Measurements from ENCODE around the gene TTC39C. TPM values are rescaled to one million over a fixed set of nuclear protein-coding genes. Genes with fewer than 3 reads are reported as not detected.

Gene TTC39C
- total and polyA plus RNA-seq, 12 donors = 28.9 to 77.6 (median 49.3) TPM

DNA sequence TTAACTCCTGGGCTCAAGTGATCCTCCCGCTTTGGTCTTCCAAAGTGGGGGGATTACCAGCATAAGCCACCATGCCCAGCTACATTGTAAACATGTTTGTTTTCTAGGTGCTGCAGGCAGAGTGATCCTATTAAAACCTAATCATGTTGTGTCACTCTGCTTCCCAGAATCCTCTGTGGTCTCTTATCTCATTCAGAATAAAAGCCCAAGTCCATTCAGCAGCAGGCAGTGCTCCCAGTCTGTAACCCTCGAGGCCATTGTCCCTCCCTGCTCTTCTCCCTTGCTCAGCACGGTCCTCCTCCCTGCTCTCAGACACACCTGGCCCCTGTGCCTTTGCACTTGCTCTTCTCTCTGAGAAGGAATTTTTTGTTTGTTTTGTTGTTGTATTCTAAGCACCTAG, 113.2 kb downstream of the TTC39C start:
- TF ChIP-seq POLR2A (IDR thresholded peaks at IDR 0.05) (no peak), CTCF (IDR thresholded peaks at IDR 0.05) (no peak)
- Histone ChIP-seq H3K27me3 (no peaks in the 10 kb centered on the region), H3K4me1 (replicated peaks in 1 of 2) (peaks cover 0 to 15% of the 10 kb centered on the region in 2 donors), H3K4me3 (no peak overlapping the region), H3K36me3 (replicated peaks in 1 of 2) (peaks cover 0 to 16% of the 10 kb centered on the region in 2 donors), H3K27ac (no peak overlapping the region), H3K9me3 (replicated peaks in 1 of 3) (no peaks in the 10 kb centered on the region)
- WGBS, 4 donors = 69 to 77% (median 72%) methylated on average over 3 of the region's 3 CpGs
- DNase-seq = no peak
- intact Hi-C loops (cut with DNase I) = loop anchor here in 1 of 2 donors (10.0 kb wide), 1 partner anchor 123 kb away; no protein-coding TSS in a partner anchor

GRCh38 chr18:24128700-24129099, 114.1 kb downstream of the TTC39C start:
- intact Hi-C loops (cut with DNase I) = loop anchor here in 1 of 2 donors (10.0 kb wide), 1 partner anchor 124 kb away; no protein-coding TSS in a partner anchor
- Histone ChIP-seq H3K4me1 (replicated peaks in 1 of 2) (peaks cover 0 to 15% of the 10 kb centered on the region in 2 donors), H3K9me3 (replicated peaks in 1 of 3) (no peaks in the 10 kb centered on the region), H3K27me3 (no peaks in the 10 kb centered on the region), H3K27ac (no peak overlapping the region), H3K4me3 (no peak overlapping the region), H3K36me3 (replicated peaks in 1 of 2) (peaks cover 0 to 16% of the 10 kb centered on the region in 2 donors)
- whole genome bisulfite sequencing, 4 donors = 98 to 99% (median 98%) methylated on average over 4 of the region's 4 CpGs
- TF ChIP-seq POLR2A (IDR thresholded peaks at IDR 0.05) = no peak
- no peak for TF ChIP-seq CTCF (IDR thresholded peaks at IDR 0.05)
- DNase-seq = no peak

- 66 to 100% (median 76%) methylated on average over 2 of the region's 2 CpGs for WGBS, 4 donors
- Histone ChIP-seq H3K4me3 (no peak overlapping the region), H3K27me3 (no peaks in the 10 kb centered on the region), H3K4me1 (replicated peaks in 1 of 2) (peaks cover 0 to 15% of the 10 kb centered on the region in 2 donors), H3K27ac (no peak overlapping the region), H3K36me3 (replicated peaks in 1 of 2) (peaks cover 0 to 11% of the 10 kb centered on the region in 2 donors), H3K9me3 (replicated peaks in 1 of 3) (no peaks in the 10 kb centered on the region)
- no peak for TF ChIP-seq POLR2A (IDR thresholded peaks at IDR 0.05)
- no peak for TF ChIP-seq CTCF (IDR thresholded peaks at IDR 0.05)
- no peak for DNase-seq
- intact Hi-C loops (cut with DNase I) = no loop called here
Observed at GRCh38 chr18:24130494-24130893, 115.9 kb downstream of the TTC39C start.

- peaks cover 0 to 6% of the 10 kb centered on the region in 2 donors for H3K4me1 ChIP-seq (replicated peaks in 1 of 2)
- TF ChIP-seq CTCF (IDR thresholded peaks at IDR 0.05) (no peak), POLR2A (IDR thresholded peaks at IDR 0.05) (no peak)
- H3K27ac ChIP-seq = no peak overlapping the region
- 82 to 90% (median 87%) methylated on average over 3 of the region's 3 CpGs for WGBS, 4 donors
- no peak overlapping the region for H3K4me3 ChIP-seq
- peaks cover 0 to under 1% of the 10 kb centered on the region in 2 donors for H3K36me3 ChIP-seq (replicated peaks in 1 of 2)
- no peak for DNase-seq
- no peaks in the 10 kb centered on the region for H3K9me3 ChIP-seq (replicated peaks in 1 of 3)
- intact Hi-C loops (cut with DNase I) = no loop called here
- no peaks in the 10 kb centered on the region for H3K27me3 ChIP-seq
Observed at GRCh38 chr18:24136967-24137373, 122.4 kb downstream of the TTC39C start.
